GM12878 (cell line): ENCODE measurements around the gene NUDT12. TPM values are rescaled to one million over a fixed set of nuclear protein-coding genes. Genes with fewer than 3 reads are reported as not detected.

Experiments used
- ATAC-seq: fragments of 200-7000 bp; cut with Tn5 transposase; 3 replicates; pipeline ENCODE4 v1.9.1; 2020; ENCODE audit warnings: mild to moderate bottlenecking, moderate library complexity
- Bru-seq: library from RNA; stranded (reverse); fragments of 400-500 nt; gene quantifications from one replicate; lab custom pipeline; 2021; lab: Mats Ljungman, UMichigan
- BruChase-seq, 2 experiments: library from RNA; stranded (reverse); fragments of 400-500 nt; gene quantifications; one replicate each; lab custom pipeline; 2021; lab: Mats Ljungman, UMichigan
- BruUV-seq: library from RNA; stranded (reverse); fragments of 400-500 nt; replicated peaks from 2 replicates; lab custom pipeline; 2021; lab: Mats Ljungman, UMichigan
- CTCF ChIA-PET: fragments of 300-600 bp; sonication (Branson Sonifier 250); formaldehyde crosslinking; extraction: SDS; loops from one replicate; lab custom pipeline; 2021; ENCODE audit warnings: inconsistent platforms; lab: Yijun Ruan, JAX
- POLR2A ChIA-PET: fragments of 350-600 bp; formaldehyde crosslinking; extraction: SDS; loops from one replicate; lab custom pipeline; 2021; ENCODE audit warnings: inconsistent platforms; lab: Charles Lee
- RAD21 ChIA-PET: fragments of 300-600 bp; sonication (Branson Sonifier 250); formaldehyde crosslinking; loops from one replicate; lab custom pipeline; 2023; ENCODE audit warnings: antibody characterized with exemption; ENCODE audit not compliant: unreplicated experiment; lab: Charles Lee
- SMC1A ChIA-PET: fragments of 300-600 bp; sonication (Branson Sonifier 250); formaldehyde crosslinking; loops from one replicate; lab custom pipeline; 2023; ENCODE audit not compliant: unreplicated experiment, uncharacterized antibody; lab: Charles Lee
- DNase-seq: peaks from one replicate; pipeline ENCODE4 v3.0.0-alpha.2; 2011; ENCODE audit warnings: low read depth, low spot score
- FAIRE-seq: peaks from 3 replicates; lab custom pipeline; 2011; peaks lifted over from hg19 to GRCh38; lab: Jason Lieb, UNC
- H2AFZ ChIP-seq: 2 replicates; pipeline ENCODE4 v1.6.0; 2011; ENCODE audit warnings: low read depth, low read length, control low read depth; ENCODE audit not compliant: control insufficient read depth
- H3K27ac ChIP-seq: 2 replicates; pipeline ENCODE4 v1.5.1; 2011; ENCODE audit warnings: control low read depth; ENCODE audit not compliant: control insufficient read depth, insufficient read depth
- H3K27me3 ChIP-seq, 2 experiments: replicated peaks in 1 of 2; 2 replicates each; pipeline versions ENCODE4 v1.6.0 to v1.6.1; 2011; ENCODE audit warnings: low read length in 1 of 2; ENCODE audit not compliant: control insufficient read depth in 2 of 2, insufficient read depth in 2 of 2
- H3K36me3 ChIP-seq, 2 experiments: 2 replicates each; pipeline ENCODE4 v1.5.1; 2011; ENCODE audit warnings: low read length in 1 of 2; ENCODE audit not compliant: control insufficient read depth in 2 of 2, insufficient read depth in 2 of 2
- H3K4me1 ChIP-seq: 2 replicates; pipeline ENCODE4 v1.6.1; 2011; ENCODE audit warnings: mild to moderate bottlenecking, low read length, moderate library complexity, mixed read lengths; ENCODE audit not compliant: control insufficient read depth, insufficient read depth
- H3K4me2 ChIP-seq: 2 replicates; pipeline ENCODE4 v1.6.0; 2011; ENCODE audit warnings: control low read depth; ENCODE audit not compliant: control insufficient read depth, insufficient read depth
- H3K4me3 ChIP-seq: fragments of 200-600 bp; sonication (generic); 2 replicates; pipeline ENCODE4 v1.5.1; 2016
- H3K79me2 ChIP-seq: 2 replicates; pipeline ENCODE4 v1.6.0; 2011; ENCODE audit warnings: low read length; ENCODE audit not compliant: control insufficient read depth, insufficient read depth
- H3K9ac ChIP-seq: 2 replicates; pipeline ENCODE4 v1.8.0; 2011; ENCODE audit warnings: low read length, control low read depth, mixed read lengths; ENCODE audit not compliant: control insufficient read depth, insufficient read depth
- H3K9me3 ChIP-seq: replicated peaks from 3 replicates; pipeline ENCODE4 v1.5.1; 2011; ENCODE audit warnings: mild to moderate bottlenecking, low read length; ENCODE audit not compliant: control insufficient read depth, insufficient read depth
- H4K20me1 ChIP-seq: 2 replicates; pipeline ENCODE4 v1.6.0; 2011; ENCODE audit not compliant: control insufficient read depth, insufficient read depth
- CBFB ChIP-seq: IDR thresholded peaks from 2 replicates; pipeline ENCODE4 v1.6.1; 2016; ENCODE audit warnings: antibody characterized with exemption, low read depth
- FOS ChIP-seq: IDR thresholded peaks from 3 replicates; pipeline ENCODE4 v1.6.1; 2011; ENCODE audit warnings: borderline replicate concordance; ENCODE audit not compliant: insufficient read length; ENCODE audit errors: extremely low read depth
- NFYB ChIP-seq: IDR thresholded peaks from 2 replicates; pipeline ENCODE4 v1.6.1; 2011; ENCODE audit warnings: low read depth, mild to moderate bottlenecking, low read length, improper control_type of control experiment, moderate library complexity; ENCODE audit not compliant: insufficient read depth
- SMARCA5 ChIP-seq: fragments of 450-650 bp; IDR thresholded peaks from 2 replicates; pipeline ENCODE4 v1.6.1; 2017; ENCODE audit warnings: mild to moderate bottlenecking
- ZNF24 ChIP-seq: fragments of 450-650 bp; IDR thresholded peaks from 2 replicates; pipeline ENCODE4 v1.6.1; 2017; ENCODE audit warnings: antibody characterized with exemption, mild to moderate bottlenecking
- ZNF274 ChIP-seq: IDR thresholded peaks from one replicate; pipeline ENCODE4 v1.8.0; 2011; ENCODE audit not compliant: insufficient read length, insufficient read depth
- WGBS: methylation state at CpG from one replicate; pipeline ENCODE4 v1.1.6; 2016; ENCODE audit warnings: low lambda C conversion rate; ENCODE audit not compliant: insufficient replicate concordance, insufficient coverage; ENCODE audit errors: missing lambda C conversion rate; 5-methylcytosine and 5-hydroxymethylcytosine counted together
- in situ Hi-C: fragments of 300-500 bp; cut with MboI; formaldehyde crosslinking; loops from 9 replicates; pipeline ENCODE4 v1.14.3; 2018; ENCODE audit warnings: mixed read lengths
- intact Hi-C: fragments of 100-400 bp; cut with micrococcal nuclease; formaldehyde crosslinking; loops from one replicate; pipeline ENCODE4 v1.14.2; 2022; ENCODE audit not compliant: unreplicated experiment
- long read RNA-seq, 2 experiments: library from polyadenylated mRNA; unstranded; transcript quantifications; one replicate each; pipeline ENCODE4 v2.0.0, GENCODE V29; 2019 to 2020
- polyA minus RNA-seq, 3 experiments: library from RNA; depleted of rRNA, polyadenylated mRNA; stranded (reverse); fragments of >200 nt; gene quantifications; 2 replicates each; pipeline ENCODE4 v1.2.3, GENCODE V29; 2011
- polyA plus RNA-seq, 11 experiments: library from polyadenylated mRNA; depleted of rRNA in 4 of 11; unstranded in 6 of 11; stranded (reverse) in 5 of 11; fragments of >200 nt; fragmentation: Nextera tagmentation in 4 of 11; fragmentation: Illumina TruSeq in 1 of 11; extraction: Ambion mirVana in 4 of 11; extraction: Trizol in 1 of 11; gene quantifications; 1 replicate in 1 of 11; 2 replicates in 10 of 11; pipeline versions ENCODE4 v1.2.1 to v1.2.3, GENCODE V29; 2011 to 2016; ENCODE audit warnings: inconsistent platforms in 2 of 11, missing spikeins in 2 of 11, low read depth in 1 of 11
- total RNA-seq, 4 experiments: library from RNA; depleted of rRNA in 3 of 4; stranded (reverse); fragments of >200 nt in 3 of 4; fragmentation: Illumina TruSeq in 1 of 4; extraction: Trizol in 1 of 4; gene quantifications; 2 replicates each; pipeline versions ENCODE4 v1.2.1 to v1.2.3, GENCODE V29; 2013 to 2021
- TF ChIP-seq, protein P1 (sequence below): fragments of 450-650 bp; IDR thresholded peaks from 2 replicates; pipeline ENCODE4 v1.6.1; 2016; ENCODE audit warnings: mild to moderate bottlenecking, moderate library complexity, borderline replicate concordance
- TF ChIP-seq, protein P2 (sequence below): IDR thresholded peaks from 2 replicates; pipeline ENCODE4 v1.6.1; 2011; ENCODE audit warnings: low read depth, mild to moderate bottlenecking, low read length, moderate library complexity, borderline replicate concordance; ENCODE audit errors: extremely low read depth
- TF ChIP-seq, protein P3 (sequence below): fragments of 450-650 bp; IDR thresholded peaks from 2 replicates; pipeline ENCODE4 v1.6.1; 2017; ENCODE audit warnings: mild to moderate bottlenecking, moderate library complexity

The NUDT12 gene
- total RNA-seq (2013; cell fraction: nucleolus; rRNA removed), result 25.6 and 26.9 TPM in 2 replicates
- total RNA-seq (2014; rRNA removed) (3.8 and 5.4 TPM in 2 replicates), total RNA-seq (2014; rRNA removed; fragmentation: Illumina TruSeq; extraction: Trizol) (5.8 and 5.9 TPM in 2 replicates), total RNA-seq (2021) (3.9 and 5.2 TPM in 2 replicates), polyA plus RNA-seq (2011; rRNA removed) (9.0 and 16.3 TPM in 2 replicates), polyA plus RNA-seq (2014; fragmentation: Illumina TruSeq; extraction: Trizol) (5.9 and 7.8 TPM in 2 replicates), polyA plus RNA-seq (2014; fragmentation: Nextera tagmentation; extraction: Ambion mirVana) (1 to 10 TPM; 4.5 to 5.0 TPM), polyA plus RNA-seq (2014; rRNA removed) (2.6 and 2.9 TPM in 2 replicates), polyA plus RNA-seq (2016; fragmentation: Nextera tagmentation; extraction: Ambion mirVana) (1 to 10 TPM; 5.1 to 5.2 TPM), polyA minus RNA-seq (2011; rRNA and poly(A)+ RNA removed) (2.1 and 3.1 TPM in 2 replicates), Bru-seq, nascent RNA (percentile 55 among the genes with signal in this experiment), BruChase-seq, experiment 1, labeled RNA remaining after a 6-hour chase (percentile 51 among the genes with signal in this experiment), BruChase-seq, experiment 2, labeled RNA remaining after a 2-hour chase (percentile 55 among the genes with signal in this experiment)
- 1.2 TPM for polyA plus RNA-seq (2011; ENCODE audit: low read depth)
- polyA plus RNA-seq (2011; cell fraction: cytosol; rRNA removed), result 2.2 and 2.4 TPM in 2 replicates
- polyA plus RNA-seq (2011; cell fraction: nucleus; rRNA removed), result 9.4 and 13.1 TPM in 2 replicates
- 2.0 and 3.2 TPM in 2 replicates for polyA plus RNA-seq (2012)
- polyA minus RNA-seq (2011; cell fraction: cytosol; rRNA and poly(A)+ RNA removed), result 1.3 and 1.7 TPM in 2 replicates
- 2.3 and 3.6 TPM in 2 replicates for polyA minus RNA-seq (2011; cell fraction: nucleus; rRNA and poly(A)+ RNA removed)
- long read RNA-seq, experiment 1, partial matches to known transcripts, result 0 of 2 reads
- long read RNA-seq, experiment 1, other reads (novel, unspliced or antisense), result 1 of 2 reads
- long read RNA-seq, experiment 2, transcript NUDT12-201 (7 exons, 3,492 nt), result major isoform, 12 of 24 reads
- long read RNA-seq, experiment 2, partial matches to known transcripts, result 2 of 24 reads
- long read RNA-seq, experiment 2, other reads (novel, unspliced or antisense), result 9 of 24 reads

DNA sequence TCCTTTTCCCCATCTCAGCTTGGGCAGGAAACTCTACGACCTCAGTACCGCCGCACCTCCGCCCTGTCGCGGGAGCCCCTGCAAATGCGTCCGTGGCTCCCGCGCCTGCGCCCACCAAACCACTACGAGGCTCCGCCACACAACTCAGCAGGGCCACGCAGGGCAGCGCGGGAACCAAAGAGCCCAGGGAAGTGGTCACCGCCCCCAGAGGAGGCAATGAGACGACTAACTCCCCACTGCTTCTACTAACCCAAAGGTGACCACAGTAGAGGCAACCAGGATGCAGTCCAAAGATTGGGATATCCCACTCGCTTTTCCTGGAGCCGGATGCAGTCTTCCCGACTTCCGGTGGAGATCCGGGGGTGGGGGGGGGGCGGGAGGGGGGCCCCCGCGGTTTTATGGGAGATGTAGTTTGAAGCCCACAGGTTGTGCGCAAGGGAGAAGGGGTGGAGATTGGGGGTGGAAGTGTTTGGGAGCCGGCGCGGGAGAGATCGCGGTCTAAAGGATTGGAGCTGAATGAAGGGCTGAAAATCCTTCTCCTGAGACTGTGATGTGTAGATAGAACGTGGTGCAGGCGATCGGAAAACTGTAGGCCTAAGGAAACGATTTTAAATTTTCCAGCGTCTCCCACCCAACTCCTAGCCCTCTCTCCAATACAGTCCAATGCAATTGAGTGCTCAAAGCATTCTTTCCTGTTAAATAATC is at the start of gene NUDT12:
TSS of gene NUDT12 (minus strand) at position 337 of the 705 bp plus-strand sequence. CDS start 2,541 bp downstream, outside the sequence.
- Histone ChIP-seq H3K27me3 (no peaks in the 10 kb centered on the region), H3K9me3 (no peaks in the 10 kb centered on the region), H4K20me1 (no peaks in the 10 kb centered on the region), H3K27ac (peak within 1 kb of the TSS; percentile 35), H3K9ac (peak within 1 kb of the TSS; percentile 51), H3K4me1 (no peaks in the 10 kb centered on the region), H2AFZ (peak within 1 kb of the TSS; percentile 87), H3K79me2 (no peaks in the 10 kb centered on the region), H3K36me3 (no peaks in the 10 kb centered on the region), H3K4me3 (peak within 1 kb of the TSS; percentile 68), H3K4me2 (peak within 1 kb of the TSS; percentile 79)
- POLR2A ChIA-PET, result no interaction called here
- CTCF ChIA-PET, result interaction anchor here (1.3 kb wide), 1 partner anchor 20 kb away, joined by 3 read pairs; no protein-coding TSS in a partner anchor
- DNase-seq (peak; percentile 42), ATAC-seq (peak; percentile 95), FAIRE-seq (no peak)
- WGBS, result 3% methylated on average over 32 of the region's 37 CpGs
- RAD21 ChIA-PET, result no interaction called here
- no TSS peak for BruUV-seq
- in situ Hi-C loops, result no loop called here
- intact Hi-C loops, result no loop called here
- SMC1A ChIA-PET, result interaction anchor here (0.6 to 1.1 kb wide), 2 partner anchors 302 to 715 kb away, joined by 3 read pairs; no protein-coding TSS in a partner anchor
- TF ChIP-seq FOS, result no peak
- no peak for TF ChIP-seq ZNF274
- TF ChIP-seq, protein P1, sequence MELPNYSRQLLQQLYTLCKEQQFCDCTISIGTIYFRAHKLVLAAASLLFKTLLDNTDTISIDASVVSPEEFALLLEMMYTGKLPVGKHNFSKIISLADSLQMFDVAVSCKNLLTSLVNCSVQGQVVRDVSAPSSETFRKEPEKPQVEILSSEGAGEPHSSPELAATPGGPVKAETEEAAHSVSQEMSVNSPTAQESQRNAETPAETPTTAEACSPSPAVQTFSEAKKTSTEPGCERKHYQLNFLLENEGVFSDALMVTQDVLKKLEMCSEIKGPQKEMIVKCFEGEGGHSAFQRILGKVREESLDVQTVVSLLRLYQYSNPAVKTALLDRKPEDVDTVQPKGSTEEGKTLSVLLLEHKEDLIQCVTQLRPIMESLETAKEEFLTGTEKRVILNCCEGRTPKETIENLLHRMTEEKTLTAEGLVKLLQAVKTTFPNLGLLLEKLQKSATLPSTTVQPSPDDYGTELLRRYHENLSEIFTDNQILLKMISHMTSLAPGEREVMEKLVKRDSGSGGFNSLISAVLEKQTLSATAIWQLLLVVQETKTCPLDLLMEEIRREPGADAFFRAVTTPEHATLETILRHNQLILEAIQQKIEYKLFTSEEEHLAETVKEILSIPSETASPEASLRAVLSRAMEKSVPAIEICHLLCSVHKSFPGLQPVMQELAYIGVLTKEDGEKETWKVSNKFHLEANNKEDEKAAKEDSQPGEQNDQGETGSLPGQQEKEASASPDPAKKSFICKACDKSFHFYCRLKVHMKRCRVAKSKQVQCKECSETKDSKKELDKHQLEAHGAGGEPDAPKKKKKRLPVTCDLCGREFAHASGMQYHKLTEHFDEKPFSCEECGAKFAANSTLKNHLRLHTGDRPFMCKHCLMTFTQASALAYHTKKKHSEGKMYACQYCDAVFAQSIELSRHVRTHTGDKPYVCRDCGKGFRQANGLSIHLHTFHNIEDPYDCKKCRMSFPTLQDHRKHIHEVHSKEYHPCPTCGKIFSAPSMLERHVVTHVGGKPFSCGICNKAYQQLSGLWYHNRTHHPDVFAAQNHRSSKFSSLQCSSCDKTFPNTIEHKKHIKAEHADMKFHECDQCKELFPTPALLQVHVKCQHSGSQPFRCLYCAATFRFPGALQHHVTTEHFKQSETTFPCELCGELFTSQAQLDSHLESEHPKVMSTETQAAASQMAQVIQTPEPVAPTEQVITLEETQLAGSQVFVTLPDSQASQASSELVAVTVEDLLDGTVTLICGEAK, result peak; percentile 61; the same call in 1 of the 2 replicates
- TF ChIP-seq ZNF24, result no peak
- TF ChIP-seq, protein P2, sequence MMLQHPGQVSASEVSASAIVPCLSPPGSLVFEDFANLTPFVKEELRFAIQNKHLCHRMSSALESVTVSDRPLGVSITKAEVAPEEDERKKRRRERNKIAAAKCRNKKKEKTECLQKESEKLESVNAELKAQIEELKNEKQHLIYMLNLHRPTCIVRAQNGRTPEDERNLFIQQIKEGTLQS, result no peak
- no peak for TF ChIP-seq NFYB
- TF ChIP-seq CBFB, result no peak
- TF ChIP-seq SMARCA5, result no peak
- TF ChIP-seq, protein P3, sequence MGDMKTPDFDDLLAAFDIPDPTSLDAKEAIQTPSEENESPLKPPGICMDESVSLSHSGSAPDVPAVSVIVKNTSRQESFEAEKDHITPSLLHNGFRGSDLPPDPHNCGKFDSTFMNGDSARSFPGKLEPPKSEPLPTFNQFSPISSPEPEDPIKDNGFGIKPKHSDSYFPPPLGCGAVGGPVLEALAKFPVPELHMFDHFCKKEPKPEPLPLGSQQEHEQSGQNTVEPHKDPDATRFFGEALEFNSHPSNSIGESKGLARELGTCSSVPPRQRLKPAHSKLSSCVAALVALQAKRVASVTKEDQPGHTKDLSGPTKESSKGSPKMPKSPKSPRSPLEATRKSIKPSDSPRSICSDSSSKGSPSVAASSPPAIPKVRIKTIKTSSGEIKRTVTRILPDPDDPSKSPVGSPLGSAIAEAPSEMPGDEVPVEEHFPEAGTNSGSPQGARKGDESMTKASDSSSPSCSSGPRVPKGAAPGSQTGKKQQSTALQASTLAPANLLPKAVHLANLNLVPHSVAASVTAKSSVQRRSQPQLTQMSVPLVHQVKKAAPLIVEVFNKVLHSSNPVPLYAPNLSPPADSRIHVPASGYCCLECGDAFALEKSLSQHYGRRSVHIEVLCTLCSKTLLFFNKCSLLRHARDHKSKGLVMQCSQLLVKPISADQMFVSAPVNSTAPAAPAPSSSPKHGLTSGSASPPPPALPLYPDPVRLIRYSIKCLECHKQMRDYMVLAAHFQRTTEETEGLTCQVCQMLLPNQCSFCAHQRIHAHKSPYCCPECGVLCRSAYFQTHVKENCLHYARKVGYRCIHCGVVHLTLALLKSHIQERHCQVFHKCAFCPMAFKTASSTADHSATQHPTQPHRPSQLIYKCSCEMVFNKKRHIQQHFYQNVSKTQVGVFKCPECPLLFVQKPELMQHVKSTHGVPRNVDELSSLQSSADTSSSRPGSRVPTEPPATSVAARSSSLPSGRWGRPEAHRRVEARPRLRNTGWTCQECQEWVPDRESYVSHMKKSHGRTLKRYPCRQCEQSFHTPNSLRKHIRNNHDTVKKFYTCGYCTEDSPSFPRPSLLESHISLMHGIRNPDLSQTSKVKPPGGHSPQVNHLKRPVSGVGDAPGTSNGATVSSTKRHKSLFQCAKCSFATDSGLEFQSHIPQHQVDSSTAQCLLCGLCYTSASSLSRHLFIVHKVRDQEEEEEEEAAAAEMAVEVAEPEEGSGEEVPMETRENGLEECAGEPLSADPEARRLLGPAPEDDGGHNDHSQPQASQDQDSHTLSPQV, result no peak
